Stimulated activated CD4-positive, alpha-beta T cell treated with anti-CD3 and anti-CD28 coated beads, Interleukin-1b, Interleukin-23, amount 100 ng/mL, for 1 hour (primary cell): Measurements from ENCODE around the gene TRNAU1AP.

Source experiments
- DNase-seq, 2 donors: peaks; one replicate each; pipeline ENCODE4 v3.0.0-alpha.2; 2020; ENCODE audit warnings: low read depth in 2 of 2

TRNAU1AP gene

GRCh38 chr1:28604962-28605361 lies 52.1 kb downstream of the TRNAU1AP start:
- DNase-seq: no peak

GRCh38 chr1:28606771-28607170 lies 53.9 kb downstream of the TRNAU1AP start:
- no peak for DNase-seq

- no peak for DNase-seq
These were observed 60.3 kb downstream of the TRNAU1AP start for GRCh38 chr1:28613175-28613574.
